Central memory CD4-positive, alpha-beta T cell (primary cell): ENCODE data around the gene GOLGA3.
"Not testable (repeated sequence)": the region's sequence is repeated elsewhere in the genome, so short reads cannot be mapped to it uniquely, and the experiment has no call there.

Source experiments
- DNase-seq: peaks from one replicate; pipeline ENCODE4 v3.0.0; 2022

Gene GOLGA3

DNA sequence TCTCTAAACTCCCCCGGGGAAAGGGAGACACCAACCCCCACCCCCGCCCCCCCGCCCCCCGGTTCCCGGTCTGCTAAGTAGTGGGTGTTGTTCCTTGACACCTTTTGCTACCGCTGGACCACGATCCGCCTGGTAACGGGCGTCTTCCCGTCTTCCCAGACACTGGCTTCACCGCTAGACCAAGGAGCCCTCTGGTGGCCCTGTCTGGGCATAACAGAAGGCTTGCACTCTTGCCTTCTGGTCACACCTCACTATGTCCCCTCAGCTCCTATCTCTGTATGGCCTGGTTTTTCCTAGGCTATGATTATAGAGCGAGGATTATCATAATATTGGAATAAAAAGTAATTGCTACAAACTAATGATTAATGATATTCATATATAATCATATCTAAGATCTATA is 19.3 kb downstream of the GOLGA3 start:
- DNase-seq: not testable (repeated sequence)

- no peak for DNase-seq
Observed at GRCh38 chr12:132807295-132808092, 21.2 kb downstream of the GOLGA3 start.

DNA sequence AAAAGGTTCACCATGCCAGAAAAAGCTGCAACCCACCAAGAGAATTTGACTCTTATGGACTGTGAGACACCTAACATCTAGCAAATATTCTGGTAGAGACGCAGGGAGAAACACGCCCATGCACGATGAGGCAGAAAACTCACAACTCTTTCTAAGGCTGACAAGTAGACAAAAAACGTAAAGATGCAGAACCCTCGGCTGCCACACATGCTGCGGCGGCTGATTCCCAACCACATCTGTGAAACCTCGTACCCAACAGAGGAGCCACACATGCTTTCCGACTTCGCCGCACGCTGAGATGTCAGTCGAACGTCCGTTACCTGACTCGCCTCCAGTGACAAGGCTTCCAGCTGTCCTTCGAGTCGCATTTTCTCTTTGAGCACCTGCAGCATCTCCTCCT is 21.8 kb downstream of the GOLGA3 start:
- no peak for DNase-seq

DNA sequence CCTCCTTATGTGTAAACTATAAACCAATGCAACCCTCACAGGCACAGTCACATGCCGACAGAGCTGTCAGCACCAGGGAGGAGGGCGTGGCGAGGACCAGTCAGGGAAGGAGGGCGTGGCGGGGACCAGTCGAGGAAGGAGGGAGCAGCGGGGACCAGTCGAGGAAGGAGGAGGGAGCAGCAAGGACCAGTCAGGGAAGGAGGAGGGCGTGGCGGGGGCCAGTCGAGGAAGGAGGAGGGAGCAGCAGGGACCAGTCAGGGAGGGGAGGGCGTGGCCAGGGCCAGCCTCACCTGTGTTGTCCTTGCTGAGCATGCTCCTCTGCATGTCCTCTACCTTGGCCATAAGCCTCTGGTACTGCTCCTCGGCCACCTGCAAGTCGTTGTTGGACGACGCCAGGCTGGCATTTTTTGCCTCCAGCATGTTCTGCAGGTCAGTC is 24.2 kb downstream of the GOLGA3 start:
- DNase-seq: no peak

DNA sequence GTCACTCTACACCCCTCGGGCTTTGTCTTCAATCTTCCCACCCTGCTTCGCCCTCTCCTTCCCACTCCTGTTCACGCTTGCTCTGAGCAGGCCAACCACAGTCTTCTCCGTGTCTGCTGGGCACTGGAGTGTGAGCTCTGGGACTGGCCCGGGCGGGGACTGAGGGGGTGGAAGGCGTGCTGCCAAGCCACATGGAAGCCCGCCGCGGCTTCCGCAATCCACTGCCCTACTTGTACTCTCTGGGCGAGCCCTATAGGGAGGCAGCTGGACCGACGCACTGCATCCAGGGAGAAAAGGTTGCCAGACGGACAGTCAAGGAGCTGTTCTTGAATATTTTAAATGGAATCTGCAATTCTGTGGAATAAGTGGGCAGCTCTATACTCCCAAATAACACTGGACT is 24.8 kb downstream of the GOLGA3 start:
- DNase-seq: no peak

DNA sequence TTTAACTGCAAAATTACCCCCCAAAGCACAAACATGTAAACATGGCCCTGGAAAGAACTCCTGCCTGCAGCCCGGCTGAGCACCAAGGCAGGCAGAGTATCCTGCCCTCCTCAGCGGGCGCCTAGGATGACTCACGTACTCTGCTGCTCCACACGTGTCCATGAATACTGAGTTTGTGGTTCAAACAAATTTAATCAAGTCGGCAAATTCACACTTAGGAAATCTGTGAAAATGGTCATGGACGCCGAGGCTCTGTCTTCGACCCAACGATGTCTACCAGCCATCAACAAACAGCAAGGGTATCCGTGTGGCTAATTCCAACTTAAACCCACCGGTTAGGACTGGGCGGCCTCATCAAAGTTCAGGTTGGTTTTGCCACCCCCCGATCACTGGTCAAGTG is 25.5 kb downstream of the GOLGA3 start:
- DNase-seq: no peak

- DNase-seq: no peak
Observed at GRCh38 chr12:132801741-132802140, 26.9 kb downstream of the GOLGA3 start.

GRCh38 chr12:132798836-132799235 is 29.8 kb downstream of the GOLGA3 start:
- DNase-seq: no peak

DNA sequence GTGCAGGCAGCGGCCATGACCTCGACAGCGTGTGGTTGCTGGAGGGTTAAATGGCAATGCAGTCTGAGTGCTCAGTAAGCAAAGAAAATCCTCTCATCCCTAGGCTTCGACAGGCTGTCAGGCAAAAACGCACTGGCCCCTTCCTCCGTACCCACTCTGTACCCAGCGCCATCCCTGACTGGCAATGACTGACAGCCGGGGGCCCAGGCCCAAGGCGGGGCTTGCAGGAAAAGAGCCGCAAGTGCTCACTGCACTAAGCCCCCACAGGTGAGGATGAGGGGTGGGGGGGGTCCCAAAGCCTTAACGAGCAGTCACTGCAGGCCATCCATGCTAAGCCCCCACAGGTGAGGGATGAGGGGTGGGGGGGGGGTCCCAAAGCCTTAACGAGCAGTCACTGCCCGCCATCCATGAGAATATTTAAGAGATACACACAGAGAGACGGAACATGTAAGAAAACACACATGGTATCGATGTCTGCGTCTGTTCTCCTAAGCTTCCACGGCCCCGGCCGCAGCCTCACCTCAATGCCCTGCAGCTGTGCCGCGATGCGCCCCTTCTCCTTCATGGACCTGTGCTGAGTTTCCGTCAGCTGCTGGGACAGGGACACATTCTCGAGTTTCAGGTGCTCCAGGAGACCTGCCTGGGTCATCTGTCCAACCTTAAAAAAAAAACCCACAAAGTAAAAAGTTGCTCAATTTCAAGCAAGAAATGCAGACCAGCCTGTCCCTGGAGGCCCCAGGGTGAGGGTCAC is 30.7 kb downstream of the GOLGA3 start:
- DNase-seq: no peak

- DNase-seq: no peak
Observed at GRCh38 chr12:132795847-132796246, 32.8 kb downstream of the GOLGA3 start.

DNA sequence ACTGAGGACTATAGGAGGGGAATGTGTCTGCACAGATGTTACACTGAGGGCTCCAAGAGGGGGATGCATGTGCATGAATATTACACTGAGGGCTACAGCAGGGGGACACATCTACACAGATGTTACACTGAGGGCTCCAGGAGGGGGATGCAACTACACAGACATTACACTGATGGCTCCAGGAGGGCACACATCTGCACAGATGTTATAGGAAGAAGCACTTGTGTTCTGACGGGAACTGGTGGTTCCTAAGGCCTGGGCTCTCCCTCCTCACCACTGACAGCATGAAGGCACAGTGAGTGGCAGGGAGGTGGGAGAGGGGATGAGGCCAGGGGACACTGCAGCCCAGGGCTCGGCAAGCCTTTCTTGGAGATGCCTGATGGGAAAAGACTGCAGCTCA is 36.7 kb downstream of the GOLGA3 start:
- DNase-seq: not testable (repeated sequence)

DNA sequence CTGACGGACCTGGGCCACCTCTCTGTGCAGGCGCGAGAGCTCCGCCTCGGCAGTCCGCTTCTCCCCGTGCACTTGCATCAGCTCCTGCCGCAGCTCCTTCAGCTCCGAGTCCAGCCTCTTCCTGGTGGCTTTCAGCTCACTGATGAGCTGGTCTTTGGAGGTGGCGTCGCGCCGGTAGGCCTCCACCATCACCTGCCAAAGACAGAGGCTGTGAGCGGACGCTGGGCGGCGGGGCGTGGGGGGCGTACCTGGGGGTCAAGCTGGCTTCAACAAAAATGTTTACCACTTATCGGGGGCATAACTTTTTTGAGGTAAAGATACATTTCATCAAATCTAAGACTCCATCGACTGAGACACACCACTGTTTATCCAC is 39.6 kb downstream of the GOLGA3 start:
- DNase-seq: no peak

- DNase-seq: no peak
Observed at GRCh38 chr12:132788375-132789098, 40.1 kb downstream of the GOLGA3 start.

DNA sequence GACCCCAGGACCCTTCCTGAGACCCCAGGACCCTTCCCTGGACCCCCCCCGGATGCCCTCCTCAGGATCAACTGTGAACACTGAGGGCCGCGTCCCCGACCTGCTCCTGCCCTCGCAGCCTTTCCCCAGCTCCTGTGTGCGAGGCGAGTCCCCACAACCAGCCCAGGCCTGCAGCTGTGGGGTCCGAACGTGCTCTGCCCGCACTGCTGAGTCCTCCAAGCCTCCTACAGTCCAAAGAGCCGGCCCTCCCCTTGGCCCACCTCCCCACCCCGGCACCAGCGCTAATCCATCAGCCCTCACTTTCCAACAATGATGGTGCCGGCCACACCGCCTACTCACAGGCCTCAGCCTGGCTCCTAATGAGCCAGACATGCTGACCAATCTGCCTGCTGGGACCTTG is 40.8 kb downstream of the GOLGA3 start:
- DNase-seq: no peak

DNA sequence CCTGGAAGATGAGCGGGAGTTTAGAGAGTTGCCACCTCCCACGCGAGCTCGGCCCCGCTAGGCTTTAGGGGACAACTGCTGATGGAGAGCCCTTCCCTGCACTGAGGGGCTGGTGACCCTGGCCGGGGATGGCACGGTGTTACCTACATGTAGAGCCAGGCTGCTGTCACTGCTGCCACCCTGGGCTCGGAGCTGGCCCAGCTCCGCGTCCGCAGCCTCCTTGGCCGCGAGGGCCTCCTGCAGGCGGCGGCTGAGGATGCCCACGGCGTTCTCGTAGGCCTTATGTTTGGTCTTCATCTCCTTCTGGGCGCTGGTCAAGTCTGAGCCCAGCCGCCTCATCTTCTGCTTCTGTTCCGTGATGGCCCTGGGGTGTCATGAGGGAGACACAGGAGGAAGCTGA is 42.5 kb downstream of the GOLGA3 start:
- no peak for DNase-seq

GRCh38 chr12:132784580-132784979 is 44.1 kb downstream of the GOLGA3 start:
- DNase-seq: no peak

DNA sequence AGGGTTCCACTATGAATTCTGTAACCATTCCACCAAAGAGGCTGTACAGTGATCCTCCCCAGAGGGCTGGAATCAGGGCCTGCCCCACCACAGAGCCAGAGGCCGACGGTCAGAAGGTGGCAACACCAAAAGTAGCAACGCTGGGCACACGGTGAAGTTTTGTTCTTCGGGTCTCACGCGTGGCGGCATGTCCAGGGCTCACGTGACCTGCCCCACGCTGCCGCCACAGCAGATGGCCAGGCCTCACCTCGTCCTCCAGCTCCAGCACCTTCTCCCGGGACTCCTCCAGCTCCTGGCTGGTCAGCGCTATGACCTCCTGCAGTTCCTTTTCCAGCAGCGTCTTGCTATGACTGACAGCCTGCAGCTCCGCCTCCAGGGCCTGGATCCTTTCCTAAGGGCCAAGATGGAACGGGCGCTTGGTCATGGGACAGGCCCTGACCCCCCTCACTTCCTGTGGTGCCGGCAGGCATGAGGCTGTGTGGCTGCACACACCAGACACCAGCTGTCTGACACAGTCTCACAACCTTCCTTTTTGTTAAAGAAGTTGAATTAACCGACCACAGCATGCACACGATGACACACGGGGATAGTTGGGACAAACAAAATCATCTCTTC is 44.6 kb downstream of the GOLGA3 start:
- no peak for DNase-seq

DNA sequence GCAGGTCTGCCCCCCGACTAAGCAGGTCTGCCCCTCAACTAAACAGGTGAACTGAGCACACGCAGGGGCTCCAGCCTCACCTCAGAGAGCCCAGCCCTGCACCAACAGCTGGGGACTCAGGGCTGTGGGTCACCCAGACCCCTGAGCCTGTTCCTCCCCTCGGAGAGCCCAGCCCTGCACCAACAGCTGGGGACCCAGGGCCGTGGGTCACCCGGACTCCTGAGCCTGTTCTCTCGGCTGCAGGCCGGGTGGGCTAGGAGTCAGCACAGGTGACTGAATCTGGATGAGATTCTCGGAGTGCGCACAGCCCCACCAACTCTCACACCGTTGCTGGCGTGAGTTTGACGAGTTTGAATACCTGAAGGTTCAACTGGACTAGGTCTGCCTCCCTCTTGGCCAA is 46.7 kb downstream of the GOLGA3 start:
- no peak for DNase-seq

DNA sequence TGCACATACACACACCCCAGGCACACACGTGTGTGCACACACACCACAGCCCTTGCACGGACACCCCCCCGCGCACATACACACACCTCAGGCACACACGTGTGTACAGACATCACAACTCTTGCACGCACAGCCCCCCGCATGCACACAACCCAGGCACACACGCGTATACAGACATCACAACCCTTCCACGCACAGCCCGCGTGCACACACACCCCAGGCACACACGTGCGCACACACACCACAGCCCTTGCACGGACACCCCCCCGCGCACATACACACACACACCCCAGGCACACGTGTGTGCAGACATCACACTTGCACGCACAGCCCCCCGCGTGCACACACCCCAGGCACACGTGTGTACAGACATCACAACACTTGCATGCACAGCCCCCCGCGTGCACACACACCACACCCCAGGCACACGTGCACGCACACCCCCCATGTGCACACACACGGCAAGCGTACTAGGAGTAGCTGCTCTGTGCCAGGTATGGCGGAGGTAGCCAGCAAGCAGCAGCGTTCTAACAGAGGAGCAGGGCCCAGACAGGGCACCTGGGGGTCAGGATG is 48.8 kb downstream of the GOLGA3 start:
- DNase-seq: no peak

- no peak for DNase-seq
Observed at GRCh38 chr12:132777614-132778013, 51.1 kb downstream of the GOLGA3 start.

DNA sequence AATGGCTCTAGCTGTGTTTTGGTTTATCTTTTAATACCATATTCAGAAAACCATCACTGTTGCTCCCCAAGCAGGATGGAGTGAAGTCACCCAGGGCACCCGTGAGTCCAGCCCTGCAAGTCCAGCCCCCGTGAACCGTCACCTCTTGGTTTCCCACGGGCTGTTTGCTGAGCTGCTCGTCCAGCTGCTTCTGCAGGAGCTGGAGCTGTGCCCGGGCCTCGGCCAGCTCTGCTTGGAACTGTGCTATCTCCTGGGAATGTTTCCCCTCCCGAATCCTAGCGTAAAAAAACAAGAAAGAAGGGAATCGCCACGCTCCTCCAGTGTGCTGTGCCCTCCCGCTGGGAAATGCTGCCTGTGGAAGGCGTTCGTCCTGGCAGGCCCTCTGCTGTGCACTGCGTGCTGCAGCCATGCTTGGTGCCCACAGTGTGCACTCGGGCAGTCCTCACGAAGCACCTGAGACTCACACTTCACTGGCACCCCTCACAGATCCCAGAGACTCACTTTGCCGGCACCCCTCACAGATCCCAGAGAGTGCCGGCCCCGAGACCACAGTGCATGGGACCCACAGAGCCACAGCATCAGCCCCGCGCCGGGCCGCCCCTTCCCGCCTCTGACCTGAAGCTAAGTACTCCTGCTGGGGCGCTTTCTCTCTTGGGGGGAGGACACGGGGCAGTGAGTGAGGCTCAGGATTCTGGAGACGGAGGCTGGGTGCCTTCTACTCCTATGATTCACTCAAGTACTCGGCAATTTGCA is 51.7 kb downstream of the GOLGA3 start:
- no peak for DNase-seq

GRCh38 chr12:132776230-132776625 is 52.4 kb downstream of the GOLGA3 start:
- not testable (repeated sequence) for DNase-seq
